Keratinocyte (primary cell): Measurements from ENCODE around the gene ZBTB39. TPM values are rescaled to one million over a fixed set of nuclear protein-coding genes. Genes with fewer than 3 reads are reported as not detected.
A peak's percentile ranks its signal among the peaks of the same experiment; 100 is the strongest.

Experiments
- DNase-seq: peaks from one replicate; pipeline ENCODE4 v3.0.0-alpha.2; 2011; ENCODE audit warnings: low read depth, missing footprints, low spot score
- FAIRE-seq: peaks from 2 replicates; lab custom pipeline; 2011; peaks lifted over from hg19 to GRCh38; lab: Jason Lieb, UNC
- H2AFZ ChIP-seq: 2 replicates; pipeline ENCODE4 v1.6.0; 2012; ENCODE audit warnings: low read length, control low read depth, inconsistent platforms; ENCODE audit not compliant: control insufficient read depth
- H3K27ac ChIP-seq: 2 replicates; pipeline ENCODE4 v1.5.1; 2011; ENCODE audit warnings: low read length; ENCODE audit not compliant: control insufficient read depth, insufficient read depth
- H3K27me3 ChIP-seq: 3 replicates; pipeline ENCODE4 v1.6.0; 2011; ENCODE audit warnings: low read length; ENCODE audit not compliant: control insufficient read depth, insufficient read depth; ENCODE audit errors: extremely low read depth
- H3K36me3 ChIP-seq, 2 experiments: 2 replicates in 1 of 2; 3 replicates in 1 of 2; pipeline ENCODE4 v1.5.1; 2011; ENCODE audit warnings: low read length in 2 of 2, mild to moderate bottlenecking in 1 of 2; ENCODE audit not compliant: control insufficient read depth in 2 of 2, insufficient read depth in 2 of 2; ENCODE audit errors: extremely low read depth in 1 of 2
- H3K4me1 ChIP-seq: 3 replicates; pipeline ENCODE4 v1.5.1; 2011; ENCODE audit warnings: low read length; ENCODE audit not compliant: control insufficient read depth, insufficient read depth; ENCODE audit errors: extremely low read depth
- H3K4me2 ChIP-seq: 3 replicates; pipeline ENCODE4 v1.6.0; 2011; ENCODE audit warnings: low read depth, low read length; ENCODE audit not compliant: control insufficient read depth, insufficient read depth; ENCODE audit errors: extremely low read depth
- H3K4me3 ChIP-seq, 3 experiments: fragments of 200-600 bp in 1 of 3; sonication (generic) in 1 of 3; 2 replicates in 2 of 3; 3 replicates in 1 of 3; pipeline ENCODE4 v1.5.1; 2011 to 2016; ENCODE audit warnings: low read length in 3 of 3, mild to moderate bottlenecking in 3 of 3, control low read depth in 2 of 3, inconsistent platforms in 1 of 3, low read depth in 1 of 3, mixed read lengths in 1 of 3, mixed run types in 1 of 3, moderate library complexity in 1 of 3; ENCODE audit not compliant: control insufficient read depth in 2 of 3, insufficient read depth in 2 of 3; ENCODE audit errors: extremely low read depth in 1 of 3
- H3K79me2 ChIP-seq: 2 replicates; pipeline ENCODE4 v1.6.0; 2012; ENCODE audit warnings: low read length; ENCODE audit not compliant: control insufficient read depth, insufficient read depth
- H3K9ac ChIP-seq: 3 replicates; pipeline ENCODE4 v1.6.0; 2011; ENCODE audit warnings: low read length; ENCODE audit not compliant: control insufficient read depth, insufficient read depth; ENCODE audit errors: extremely low read depth
- H3K9me1 ChIP-seq: 3 replicates; pipeline ENCODE4 v1.6.0; 2011; ENCODE audit warnings: low read length; ENCODE audit not compliant: control insufficient read depth, insufficient read depth; ENCODE audit errors: extremely low read depth
- H3K9me3 ChIP-seq: 2 replicates; pipeline ENCODE4 v1.5.1; 2012; ENCODE audit warnings: low read depth, low read length; ENCODE audit not compliant: control insufficient read depth
- H4K20me1 ChIP-seq: 3 replicates; pipeline ENCODE4 v1.6.0; 2011; ENCODE audit warnings: low read length; ENCODE audit not compliant: control insufficient read depth, insufficient read depth; ENCODE audit errors: extremely low read depth
- EZH2 ChIP-seq: IDR thresholded peaks from one replicate; pipeline ENCODE4 v1.6.1; 2012; ENCODE audit warnings: inconsistent platforms, mild to moderate bottlenecking, low read length, moderate library complexity
- dilution Hi-C: fragments of 300-500 bp; cut with MboI; formaldehyde crosslinking; loops from one replicate; pipeline ENCODE4 v1.7.0; 2020; ENCODE audit warnings: low sequenced_read_pairs; ENCODE audit not compliant: extremely low pct_ligation_motif_present
- polyA plus RNA-seq, 5 experiments: library from polyadenylated mRNA; depleted of rRNA in 3 of 5; stranded (reverse) in 3 of 5; stranded (forward) in 1 of 5; unstranded in 1 of 5; fragments of >200 nt; gene quantifications; 1 replicate in 1 of 5; 2 replicates in 3 of 5; 3 replicates in 1 of 5; pipeline versions ENCODE4 v1.2.1 to v1.2.3, GENCODE V29; 2011 to 2012; ENCODE audit warnings: missing spikeins in 2 of 5, low read depth in 1 of 5, low replicate concordance in 1 of 5
- TF ChIP-seq, protein P1 (sequence below), 3 experiments: IDR thresholded peaks in 1 of 3; conservative IDR thresholded peaks in 1 of 3; optimal IDR thresholded peaks in 1 of 3; 2 replicates in 2 of 3; 3 replicates in 1 of 3; pipeline versions ENCODE3 to v1.5.1; 2011; ENCODE audit warnings: low read length in 3 of 3, mild to moderate bottlenecking in 3 of 3, moderate library complexity in 2 of 3, control low read depth in 1 of 3, inconsistent platforms in 1 of 3; ENCODE audit not compliant: insufficient read depth in 2 of 3; ENCODE audit errors: extremely low read depth in 1 of 3

The ZBTB39 gene
- polyA plus RNA-seq, 1 donor (not counting 4 experiments of a cell fraction or from before 2014, with no cell fraction given) = 4.1 TPM

DNA sequence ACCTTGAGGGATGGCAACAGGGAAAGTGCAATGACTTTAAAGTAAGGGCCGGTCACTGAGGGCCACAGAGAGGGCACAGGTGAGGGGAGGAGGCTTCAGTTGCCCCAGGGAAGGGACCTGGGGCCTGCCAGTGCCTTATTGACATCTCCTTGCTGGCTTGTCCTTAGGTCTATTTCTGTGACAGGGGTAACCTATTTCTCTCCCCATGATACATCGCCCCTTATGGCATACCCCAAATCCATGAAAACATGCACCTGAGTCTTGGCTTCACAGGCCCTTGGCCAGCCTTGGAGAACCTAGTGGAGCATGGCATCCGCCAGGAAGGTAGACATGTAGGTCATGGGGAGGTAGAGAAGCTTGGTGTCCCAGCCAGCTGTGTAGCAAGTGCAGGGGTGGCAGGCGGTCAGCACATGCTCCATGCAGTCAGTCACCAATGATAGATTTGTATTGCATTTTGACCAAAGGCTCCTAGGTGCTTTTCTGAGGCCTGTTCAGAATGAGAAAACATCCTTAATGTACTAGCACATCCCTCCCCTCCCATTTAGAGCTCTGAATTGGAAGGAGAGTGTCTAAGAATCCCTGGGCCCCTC is 25.3 kb downstream of the ZBTB39 start:
- DNase-seq (no peak), FAIRE-seq (no peak)
- Histone ChIP-seq H3K9me3 (no peaks in the 10 kb centered on the region), H2AFZ (no peak overlapping the region), H3K4me1 (peaks cover 14% of the 10 kb centered on the region), H3K27me3 (no peaks in the 10 kb centered on the region), H3K9me1 (no peaks in the 10 kb centered on the region), H3K36me3 (no peaks in the 10 kb centered on the region), H3K4me2 (no peak overlapping the region), H3K27ac (no peak overlapping the region), H3K79me2 (no peaks in the 10 kb centered on the region), H3K4me3 (no peak overlapping the region), H4K20me1 (no peaks in the 10 kb centered on the region), H3K9ac (no peak overlapping the region)
- dilution Hi-C loops = no loop called here
- TF ChIP-seq, protein P1, sequence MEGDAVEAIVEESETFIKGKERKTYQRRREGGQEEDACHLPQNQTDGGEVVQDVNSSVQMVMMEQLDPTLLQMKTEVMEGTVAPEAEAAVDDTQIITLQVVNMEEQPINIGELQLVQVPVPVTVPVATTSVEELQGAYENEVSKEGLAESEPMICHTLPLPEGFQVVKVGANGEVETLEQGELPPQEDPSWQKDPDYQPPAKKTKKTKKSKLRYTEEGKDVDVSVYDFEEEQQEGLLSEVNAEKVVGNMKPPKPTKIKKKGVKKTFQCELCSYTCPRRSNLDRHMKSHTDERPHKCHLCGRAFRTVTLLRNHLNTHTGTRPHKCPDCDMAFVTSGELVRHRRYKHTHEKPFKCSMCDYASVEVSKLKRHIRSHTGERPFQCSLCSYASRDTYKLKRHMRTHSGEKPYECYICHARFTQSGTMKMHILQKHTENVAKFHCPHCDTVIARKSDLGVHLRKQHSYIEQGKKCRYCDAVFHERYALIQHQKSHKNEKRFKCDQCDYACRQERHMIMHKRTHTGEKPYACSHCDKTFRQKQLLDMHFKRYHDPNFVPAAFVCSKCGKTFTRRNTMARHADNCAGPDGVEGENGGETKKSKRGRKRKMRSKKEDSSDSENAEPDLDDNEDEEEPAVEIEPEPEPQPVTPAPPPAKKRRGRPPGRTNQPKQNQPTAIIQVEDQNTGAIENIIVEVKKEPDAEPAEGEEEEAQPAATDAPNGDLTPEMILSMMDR (optimal IDR thresholded peaks at IDR 0.05 in 1 of 3, IDR thresholded peaks at IDR 0.05 in 1 of 3, conservative IDR thresholded peaks at IDR 0.05 in 1 of 3; ENCODE audit: extremely low read depth in 1 of 3, insufficient read depth in 2 of 3, low read length in 3 of 3) = no peak
- no peak for TF ChIP-seq EZH2

DNA sequence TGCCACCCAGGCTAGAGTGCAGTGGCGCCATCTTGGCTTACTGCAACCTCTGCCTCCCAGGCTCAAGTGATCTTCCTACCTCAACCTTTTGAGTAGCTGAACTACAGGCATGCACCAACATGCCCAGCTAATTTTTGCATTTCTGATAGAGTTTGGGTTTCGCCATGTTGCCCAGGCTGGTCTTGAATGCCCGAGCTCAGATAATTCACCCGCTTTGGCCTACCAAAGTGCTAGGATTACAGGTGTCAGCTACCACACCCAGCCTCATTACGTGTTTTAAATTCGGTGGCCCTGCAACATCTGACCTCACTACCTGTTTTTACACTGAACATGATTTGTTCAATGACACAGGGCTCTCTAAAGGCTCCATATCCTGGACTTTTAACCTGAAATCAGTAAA is 26.1 kb downstream of the ZBTB39 start:
- TF ChIP-seq, protein P1 (optimal IDR thresholded peaks at IDR 0.05 in 1 of 3, IDR thresholded peaks at IDR 0.05 in 1 of 3, conservative IDR thresholded peaks at IDR 0.05 in 1 of 3; ENCODE audit: extremely low read depth in 1 of 3, insufficient read depth in 2 of 3, low read length in 3 of 3) = no peak
- TF ChIP-seq EZH2 = no peak
- no peak for FAIRE-seq
- H3K79me2 ChIP-seq = no peaks in the 10 kb centered on the region
- H4K20me1 ChIP-seq = no peaks in the 10 kb centered on the region
- no peaks in the 10 kb centered on the region for H3K9me1 ChIP-seq
- H3K4me3 ChIP-seq = no peak overlapping the region
- no peaks in the 10 kb centered on the region for H3K27me3 ChIP-seq
- peaks cover 10% of the 10 kb centered on the region for H3K4me1 ChIP-seq
- no peak overlapping the region for H3K27ac ChIP-seq
- peak overlapping the region; percentile 6 for H2AFZ ChIP-seq
- H3K9ac ChIP-seq = no peak overlapping the region
- dilution Hi-C loops = no loop called here
- H3K9me3 ChIP-seq = no peaks in the 10 kb centered on the region
- H3K4me2 ChIP-seq = peak overlapping the region; percentile 10
- no peaks in the 10 kb centered on the region for H3K36me3 ChIP-seq
- DNase-seq = no peak
